GM12878 (cell line): Measurements from ENCODE around the gene MCM3AP. TPM values are rescaled to one million over a fixed set of nuclear protein-coding genes. Genes with fewer than 3 reads are reported as not detected.

ENCODE experiments used
- ATF2 ChIP-seq: IDR thresholded peaks from 2 replicates; pipeline ENCODE4 v1.6.1; 2012; ENCODE audit warnings: low read length, inconsistent platforms
- CREB1 ChIP-seq: IDR thresholded peaks from 2 replicates; pipeline ENCODE4 v1.6.1; 2012; ENCODE audit warnings: low read depth, mild to moderate bottlenecking, inconsistent platforms
- EGR1 ChIP-seq, 2 experiments: IDR thresholded peaks; 1 replicate in 1 of 2; 2 replicates in 1 of 2; pipeline ENCODE4 v1.6.1; 2011 to 2012; ENCODE audit warnings: low read depth in 2 of 2, low read length in 2 of 2, borderline replicate concordance in 1 of 2, mild to moderate bottlenecking in 1 of 2, moderate library complexity in 1 of 2
- ETV6 ChIP-seq, 2 experiments: fragments of 450-650 bp in 1 of 2; IDR thresholded peaks in 1 of 2; conservative IDR thresholded peaks in 1 of 2; 2 replicates each; pipeline ENCODE4 v1.6.1; 2014; ENCODE audit warnings: antibody characterized with exemption in 1 of 2, borderline replicate concordance in 1 of 2, low read depth in 1 of 2, mild to moderate bottlenecking in 1 of 2, moderate library complexity in 1 of 2
- HDGF ChIP-seq: fragments of 450-650 bp; IDR thresholded peaks from 2 replicates; pipeline ENCODE4 v1.6.1; 2016; ENCODE audit warnings: antibody characterized with exemption
- IRF4 ChIP-seq: IDR thresholded peaks from 2 replicates; pipeline ENCODE4 v1.6.1; 2011; ENCODE audit warnings: low read depth, low read length
- KLF5 ChIP-seq: fragments of 450-650 bp; IDR thresholded peaks from 2 replicates; pipeline ENCODE4 v1.6.1; 2014; ENCODE audit warnings: mild to moderate bottlenecking; ENCODE audit not compliant: partially characterized antibody
- MEF2A ChIP-seq: IDR thresholded peaks from 2 replicates; pipeline ENCODE4 v1.6.1; 2011; ENCODE audit warnings: low read depth, mild to moderate bottlenecking, low read length, moderate library complexity; ENCODE audit not compliant: insufficient read depth
- MYC ChIP-seq: IDR thresholded peaks from 2 replicates; pipeline ENCODE4 v1.6.1; 2011; ENCODE audit warnings: mild to moderate bottlenecking, low read length, moderate library complexity, inconsistent platforms; ENCODE audit not compliant: insufficient read depth, insufficient replicate concordance, insufficient read length, severe bottlenecking
- NFXL1 ChIP-seq: fragments of 450-650 bp; IDR thresholded peaks from 2 replicates; pipeline ENCODE4 v1.6.1; 2017; ENCODE audit warnings: antibody characterized with exemption, mild to moderate bottlenecking, borderline replicate concordance
- NFYB ChIP-seq: IDR thresholded peaks from 2 replicates; pipeline ENCODE4 v1.6.1; 2011; ENCODE audit warnings: low read depth, mild to moderate bottlenecking, low read length, improper control_type of control experiment, moderate library complexity; ENCODE audit not compliant: insufficient read depth
- NR2C1 ChIP-seq: fragments of 450-650 bp; IDR thresholded peaks from 2 replicates; pipeline ENCODE4 v1.6.1; 2017; ENCODE audit warnings: antibody characterized with exemption, mild to moderate bottlenecking, moderate library complexity
- PBX3 ChIP-seq: IDR thresholded peaks from 2 replicates; pipeline ENCODE4 v1.6.1; 2011; ENCODE audit warnings: mild to moderate bottlenecking, low read depth, low read length, moderate library complexity; ENCODE audit not compliant: insufficient replicate concordance
- SKIL ChIP-seq: fragments of 450-650 bp; IDR thresholded peaks from 2 replicates; pipeline ENCODE4 v1.6.1; 2017; ENCODE audit warnings: mild to moderate bottlenecking, low read depth, inconsistent platforms; ENCODE audit not compliant: poor library complexity, severe bottlenecking
- TARDBP ChIP-seq: IDR thresholded peaks from 2 replicates; pipeline ENCODE4 v1.6.1; 2016; ENCODE audit warnings: borderline replicate concordance
- ZNF384 ChIP-seq: IDR thresholded peaks from 2 replicates; pipeline ENCODE4 v1.6.1; 2012; ENCODE audit warnings: low read depth, mild to moderate bottlenecking, low read length, improper control_type of control experiment, borderline replicate concordance
- polyA plus RNA-seq, 11 experiments: library from polyadenylated mRNA; depleted of rRNA in 4 of 11; unstranded in 6 of 11; stranded (reverse) in 5 of 11; fragments of >200 nt; fragmentation: Nextera tagmentation in 4 of 11; fragmentation: Illumina TruSeq in 1 of 11; extraction: Ambion mirVana in 4 of 11; extraction: Trizol in 1 of 11; gene quantifications; 1 replicate in 1 of 11; 2 replicates in 10 of 11; pipeline versions ENCODE4 v1.2.1 to v1.2.3, GENCODE V29; 2011 to 2016; ENCODE audit warnings: inconsistent platforms in 2 of 11, missing spikeins in 2 of 11, low read depth in 1 of 11
- total RNA-seq, 4 experiments: library from RNA; depleted of rRNA in 3 of 4; stranded (reverse); fragments of >200 nt in 3 of 4; fragmentation: Illumina TruSeq in 1 of 4; extraction: Trizol in 1 of 4; gene quantifications; 2 replicates each; pipeline versions ENCODE4 v1.2.1 to v1.2.3, GENCODE V29; 2013 to 2021
- TF ChIP-seq, protein P1 (sequence below), 3 experiments: IDR thresholded peaks in 2 of 3; conservative IDR thresholded peaks in 1 of 3; 2 replicates each; pipeline ENCODE4 v1.5.1; 2011; ENCODE audit warnings: low read depth in 3 of 3, low read length in 3 of 3, mild to moderate bottlenecking in 3 of 3, control low read depth in 2 of 3, moderate library complexity in 2 of 3, inconsistent platforms in 1 of 3, mixed read lengths in 1 of 3; ENCODE audit not compliant: control insufficient read depth in 2 of 3, insufficient read depth in 1 of 3; ENCODE audit errors: extremely low read depth in 1 of 3
- TF ChIP-seq, protein P2 (sequence below): fragments of 450-650 bp; conservative IDR thresholded peaks from 2 replicates; pipeline ENCODE4 v1.6.1; 2017; ENCODE audit warnings: mild to moderate bottlenecking, moderate library complexity

The MCM3AP gene
- total and polyA plus RNA-seq, 10 of the 15 experiments (the other 5 are each of a cell fraction or from before 2014, with no cell fraction given), result 6.1 to 95.7 (median 47.0) TPM

DNA sequence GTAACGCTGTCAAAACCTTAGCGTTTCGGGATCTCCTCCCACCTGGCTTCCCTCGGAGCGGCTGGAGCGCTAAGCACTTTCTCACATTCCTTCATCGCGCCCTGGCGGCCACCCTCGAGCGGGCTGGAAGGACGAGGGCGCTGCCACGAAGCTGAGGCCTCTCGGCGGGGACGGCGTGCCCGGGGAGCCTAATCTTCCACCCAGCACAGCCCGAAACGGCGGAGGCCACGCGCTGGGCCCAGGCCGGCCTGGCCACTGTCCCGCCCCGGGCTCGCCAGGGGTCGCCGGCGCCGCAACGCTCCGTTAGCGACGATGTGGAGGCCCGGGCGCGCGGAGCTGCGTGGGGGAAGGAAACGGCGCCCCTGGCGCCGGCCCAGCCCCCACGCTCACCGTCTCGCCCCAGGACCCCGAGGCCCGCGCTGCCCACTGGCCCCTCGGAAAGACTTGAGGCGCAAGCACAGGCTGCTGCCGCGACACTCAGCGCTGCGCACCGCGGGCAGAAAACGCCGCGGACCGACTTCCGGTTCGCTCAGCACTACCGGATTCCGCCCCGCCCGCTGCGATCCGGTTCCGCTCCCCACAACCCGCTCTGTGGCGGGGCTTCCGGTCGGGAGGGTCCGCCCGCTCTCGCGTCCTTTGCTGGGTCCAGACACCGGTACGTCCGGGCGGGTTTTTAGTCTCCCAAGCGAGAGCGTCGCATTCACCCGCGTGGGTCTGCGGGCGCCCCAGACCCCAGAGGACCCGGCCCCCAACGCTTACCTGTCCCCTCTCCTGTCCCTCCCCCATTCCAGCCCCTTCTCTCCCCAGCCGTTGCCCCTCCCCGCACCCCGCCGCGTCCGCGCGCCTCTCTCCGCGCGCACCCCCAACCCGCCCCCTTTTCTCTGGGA is 593 bp upstream of the MCM3AP start, which contains the start of gene YBEY (continued):
- peak; percentile 51 for TF ChIP-seq CREB1
- TF ChIP-seq, protein P1, sequence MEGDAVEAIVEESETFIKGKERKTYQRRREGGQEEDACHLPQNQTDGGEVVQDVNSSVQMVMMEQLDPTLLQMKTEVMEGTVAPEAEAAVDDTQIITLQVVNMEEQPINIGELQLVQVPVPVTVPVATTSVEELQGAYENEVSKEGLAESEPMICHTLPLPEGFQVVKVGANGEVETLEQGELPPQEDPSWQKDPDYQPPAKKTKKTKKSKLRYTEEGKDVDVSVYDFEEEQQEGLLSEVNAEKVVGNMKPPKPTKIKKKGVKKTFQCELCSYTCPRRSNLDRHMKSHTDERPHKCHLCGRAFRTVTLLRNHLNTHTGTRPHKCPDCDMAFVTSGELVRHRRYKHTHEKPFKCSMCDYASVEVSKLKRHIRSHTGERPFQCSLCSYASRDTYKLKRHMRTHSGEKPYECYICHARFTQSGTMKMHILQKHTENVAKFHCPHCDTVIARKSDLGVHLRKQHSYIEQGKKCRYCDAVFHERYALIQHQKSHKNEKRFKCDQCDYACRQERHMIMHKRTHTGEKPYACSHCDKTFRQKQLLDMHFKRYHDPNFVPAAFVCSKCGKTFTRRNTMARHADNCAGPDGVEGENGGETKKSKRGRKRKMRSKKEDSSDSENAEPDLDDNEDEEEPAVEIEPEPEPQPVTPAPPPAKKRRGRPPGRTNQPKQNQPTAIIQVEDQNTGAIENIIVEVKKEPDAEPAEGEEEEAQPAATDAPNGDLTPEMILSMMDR (IDR thresholded peaks at IDR 0.05 in 2 of 3, conservative IDR thresholded peaks at IDR 0.05 in 1 of 3; ENCODE audit: control insufficient read depth in 2 of 3, extremely low read depth in 1 of 3, insufficient read depth in 1 of 3, low read depth in 3 of 3, low read length in 3 of 3), result peak; percentile 35 to 64 (median 35); a peak in 5 of 6 replicates
- TF ChIP-seq MYC, result peak; percentile 57
- TF ChIP-seq NFXL1, result no peak
- TF ChIP-seq TARDBP, result peak; percentile 61; the same call in 1 of the 2 replicates
- no peak for TF ChIP-seq PBX3
- peak in 1 of 2 experiments; percentile 10; a peak in 1 of 4 replicates for TF ChIP-seq ETV6 (conservative IDR thresholded peaks at IDR 0.05 in 1 of 2, IDR thresholded peaks at IDR 0.05 in 1 of 2; ENCODE audit: borderline replicate concordance in 1 of 2, low read depth in 1 of 2)
- TF ChIP-seq NR2C1, result peak; percentile 69
- TF ChIP-seq IRF4, result no peak
- TF ChIP-seq EGR1 (IDR thresholded peaks at IDR 0.05; ENCODE audit: borderline replicate concordance in 1 of 2, low read depth in 2 of 2, low read length in 2 of 2), result peak in 1 of 2 experiments; percentile 45; a peak in 1 of 3 replicates
- TF ChIP-seq ZNF384, result no peak
- TF ChIP-seq MEF2A, result no peak
- TF ChIP-seq NFYB, result no peak
- peak; percentile 79 for TF ChIP-seq KLF5
- peak; percentile 51; the same call in 1 of the 2 replicates for TF ChIP-seq HDGF
- TF ChIP-seq, protein P2, sequence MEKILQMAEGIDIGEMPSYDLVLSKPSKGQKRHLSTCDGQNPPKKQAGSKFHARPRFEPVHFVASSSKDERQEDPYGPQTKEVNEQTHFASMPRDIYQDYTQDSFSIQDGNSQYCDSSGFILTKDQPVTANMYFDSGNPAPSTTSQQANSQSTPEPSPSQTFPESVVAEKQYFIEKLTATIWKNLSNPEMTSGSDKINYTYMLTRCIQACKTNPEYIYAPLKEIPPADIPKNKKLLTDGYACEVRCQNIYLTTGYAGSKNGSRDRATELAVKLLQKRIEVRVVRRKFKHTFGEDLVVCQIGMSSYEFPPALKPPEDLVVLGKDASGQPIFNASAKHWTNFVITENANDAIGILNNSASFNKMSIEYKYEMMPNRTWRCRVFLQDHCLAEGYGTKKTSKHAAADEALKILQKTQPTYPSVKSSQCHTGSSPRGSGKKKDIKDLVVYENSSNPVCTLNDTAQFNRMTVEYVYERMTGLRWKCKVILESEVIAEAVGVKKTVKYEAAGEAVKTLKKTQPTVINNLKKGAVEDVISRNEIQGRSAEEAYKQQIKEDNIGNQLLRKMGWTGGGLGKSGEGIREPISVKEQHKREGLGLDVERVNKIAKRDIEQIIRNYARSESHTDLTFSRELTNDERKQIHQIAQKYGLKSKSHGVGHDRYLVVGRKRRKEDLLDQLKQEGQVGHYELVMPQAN, result peak; percentile 88
- no peak for TF ChIP-seq SKIL
- TF ChIP-seq ATF2, result no peak
